Skin epidermis (tissue), 12 donors: ENCODE data around the gene RNU6-8.
A peak's percentile ranks its signal among the peaks of the same experiment; 100 is the strongest.

ENCODE experiments used
- H3K27ac ChIP-seq, 21 experiments: fragments of 200-600 bp; sonication (generic) in 11 of 21; one replicate each; pipeline ENCODE4 v1.5.0; 2020; ENCODE audit warnings: mild to moderate bottlenecking in 3 of 21, inconsistent platforms in 2 of 21, moderate library complexity in 2 of 21
- H3K4me3 ChIP-seq, 7 experiments: fragments of 200-600 bp; sonication (generic) in 2 of 7; one replicate each; pipeline ENCODE4 v1.5.0; 2020; ENCODE audit warnings: inconsistent platforms in 2 of 7, mild to moderate bottlenecking in 2 of 7, moderate library complexity in 1 of 7

Gene RNU6-8

DNA sequence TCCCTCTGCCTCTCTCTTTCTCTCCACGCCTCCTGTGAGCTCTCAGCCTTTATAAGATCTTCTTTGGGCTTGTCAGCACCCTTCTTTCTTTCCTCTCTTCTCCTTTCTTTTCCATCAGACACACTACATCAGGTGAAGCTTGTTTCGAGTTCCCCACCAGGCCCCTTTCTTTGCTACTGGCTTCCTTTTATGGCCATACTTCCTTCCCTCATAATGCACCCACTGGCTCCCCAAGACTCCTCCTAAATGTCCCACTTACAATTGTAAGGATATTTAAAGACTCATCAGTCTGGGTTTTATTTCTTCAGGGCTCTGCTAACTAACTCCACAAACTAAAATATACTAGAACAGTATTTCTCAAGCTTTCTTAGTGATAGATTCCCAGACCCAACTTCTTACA is 3.5 kb upstream of the RNU6-8 start:
- H3K27ac ChIP-seq, result no peak overlapping the region
- no peak overlapping the region for H3K4me3 ChIP-seq

DNA sequence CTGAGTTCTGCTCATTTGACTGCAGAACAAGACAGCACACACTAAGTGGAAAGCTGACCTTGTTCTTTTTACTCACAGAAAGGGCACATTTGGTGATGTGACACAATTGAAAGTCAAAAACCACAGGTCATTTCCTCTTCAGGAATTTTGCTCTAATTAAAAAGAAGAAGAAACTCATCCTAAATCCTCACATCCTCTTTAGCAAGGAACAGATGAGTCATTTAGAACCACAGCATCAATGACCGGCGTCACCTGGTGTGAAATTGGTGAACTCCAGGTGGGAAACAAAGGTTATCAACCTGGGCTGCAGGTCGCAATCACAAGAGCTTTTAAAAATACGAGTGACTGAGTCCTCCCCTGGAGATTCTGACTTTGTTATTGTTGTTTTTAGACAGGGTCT is 2.9 kb upstream of the RNU6-8 start:
- Histone ChIP-seq H3K27ac (no peak overlapping the region), H3K4me3 (no peak overlapping the region)

DNA sequence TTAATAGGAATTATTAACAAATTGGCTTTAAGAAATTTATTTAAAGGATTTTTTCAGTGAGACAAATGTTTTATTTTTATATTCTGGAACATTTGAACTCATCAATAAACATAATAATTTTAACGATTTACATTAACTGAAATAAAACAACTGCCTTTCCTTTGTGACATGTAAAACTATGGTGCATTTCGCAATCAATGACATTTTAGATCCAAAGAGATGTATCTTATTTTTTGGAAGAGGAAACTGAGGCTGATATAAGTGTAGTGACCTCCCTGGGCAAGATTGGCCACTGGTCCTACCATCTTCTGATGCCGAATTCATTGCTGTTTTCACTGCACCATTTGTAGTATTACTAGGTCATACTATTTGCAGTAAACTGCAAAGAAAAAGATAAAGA is 2.5 kb upstream of the RNU6-8 start:
- H3K27ac ChIP-seq, result no peak overlapping the region
- no peak overlapping the region for H3K4me3 ChIP-seq

DNA sequence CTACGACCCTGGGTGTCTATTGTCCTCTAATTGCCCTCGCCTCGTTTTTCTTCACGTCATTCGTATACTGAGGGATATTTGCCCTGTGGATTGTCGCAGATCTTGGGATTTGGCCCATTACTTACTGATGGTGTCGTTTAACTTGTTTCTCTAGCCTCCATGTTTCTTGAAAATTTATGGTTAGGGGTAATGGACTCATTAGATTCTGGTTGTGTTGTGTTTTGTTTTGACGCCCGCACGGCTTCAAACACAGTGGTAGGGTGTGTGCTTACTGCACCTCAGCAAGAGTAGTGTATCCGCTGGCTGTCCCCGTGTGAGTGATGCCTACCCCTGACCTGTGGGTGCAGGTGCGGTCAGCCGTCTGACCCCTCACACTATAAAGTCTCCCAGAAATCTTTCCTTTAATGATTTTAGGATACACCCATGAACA is 874 bp upstream of the RNU6-8 start:
- Histone ChIP-seq H3K4me3 (peak overlapping the region; percentile 33 to 74 (median 56)), H3K27ac (peak overlapping the region in 12 of 21 experiments; percentile 57 to 93 (median 88))

DNA sequence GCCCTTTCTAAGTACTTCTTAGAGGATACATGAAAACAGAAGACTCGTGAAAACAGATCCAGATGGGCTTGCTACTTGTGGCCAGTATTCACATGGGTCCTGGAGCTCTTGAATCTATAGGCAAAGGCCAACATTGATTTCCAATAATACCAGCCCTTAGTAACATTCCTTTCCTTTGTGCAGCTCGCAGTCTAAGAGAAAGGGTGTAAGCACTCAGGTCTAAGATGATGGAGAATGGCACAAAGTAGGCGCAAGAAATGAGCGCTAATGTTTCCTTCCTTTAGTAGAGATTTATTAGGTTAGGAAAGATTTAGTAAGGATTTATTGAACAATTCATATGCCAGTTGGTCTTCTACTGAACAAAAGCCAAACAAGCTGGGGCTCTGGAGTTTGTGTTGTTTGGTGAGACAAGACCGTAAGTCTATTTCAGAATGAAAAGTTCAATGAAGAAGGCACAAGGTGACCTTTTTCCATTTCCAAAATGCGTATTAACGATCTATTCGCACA is 525 bp downstream of the RNU6-8 start:
- Histone ChIP-seq H3K27ac (peak overlapping the region in 12 of 21 experiments; percentile 10 to 93 (median 86)), H3K4me3 (peak overlapping the region; percentile 33 to 74 (median 56))

DNA sequence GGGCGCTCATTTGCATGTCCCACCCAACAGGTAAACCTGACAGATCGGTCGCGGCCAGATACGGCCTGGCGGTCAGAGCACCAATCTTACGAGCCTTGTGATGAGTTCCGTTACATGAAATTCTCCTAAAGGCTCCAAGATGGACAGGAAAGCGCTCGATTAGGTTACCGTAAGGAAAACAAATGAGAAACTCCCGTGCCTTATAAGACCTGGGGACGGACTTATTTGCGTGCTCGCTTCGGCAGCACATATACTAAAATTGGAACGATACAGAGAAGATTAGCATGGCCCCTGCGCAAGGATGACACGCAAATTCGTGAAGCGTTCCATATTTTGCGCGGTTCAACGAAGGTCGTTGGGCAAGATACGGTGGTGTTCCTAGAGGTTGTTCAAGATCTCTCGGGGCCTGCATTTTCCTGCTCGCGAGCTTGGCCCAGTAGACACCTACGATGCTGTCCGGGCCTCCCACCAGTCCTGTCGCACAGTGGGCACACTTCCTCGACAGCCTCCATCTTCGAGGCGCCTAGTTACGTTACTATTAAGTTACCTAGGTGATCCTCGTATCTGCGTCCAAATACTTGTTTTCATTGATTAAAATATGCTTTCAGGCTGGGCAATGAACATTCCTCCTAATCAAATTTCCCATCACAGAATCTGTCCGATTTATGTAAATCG is 1.1 kb downstream of the RNU6-8 start, which contains the start of gene RNU6-7:
Gene RNU6-7, plus strand, starts transcription at position 230 of the 675 bp plus-strand sequence.
- peak within 1 kb of the TSS; percentile 33 to 74 (median 56) for H3K4me3 ChIP-seq
- peak within 1 kb of the TSS in 16 of 21 experiments; percentile 16 to 93 (median 84) for H3K27ac ChIP-seq

DNA sequence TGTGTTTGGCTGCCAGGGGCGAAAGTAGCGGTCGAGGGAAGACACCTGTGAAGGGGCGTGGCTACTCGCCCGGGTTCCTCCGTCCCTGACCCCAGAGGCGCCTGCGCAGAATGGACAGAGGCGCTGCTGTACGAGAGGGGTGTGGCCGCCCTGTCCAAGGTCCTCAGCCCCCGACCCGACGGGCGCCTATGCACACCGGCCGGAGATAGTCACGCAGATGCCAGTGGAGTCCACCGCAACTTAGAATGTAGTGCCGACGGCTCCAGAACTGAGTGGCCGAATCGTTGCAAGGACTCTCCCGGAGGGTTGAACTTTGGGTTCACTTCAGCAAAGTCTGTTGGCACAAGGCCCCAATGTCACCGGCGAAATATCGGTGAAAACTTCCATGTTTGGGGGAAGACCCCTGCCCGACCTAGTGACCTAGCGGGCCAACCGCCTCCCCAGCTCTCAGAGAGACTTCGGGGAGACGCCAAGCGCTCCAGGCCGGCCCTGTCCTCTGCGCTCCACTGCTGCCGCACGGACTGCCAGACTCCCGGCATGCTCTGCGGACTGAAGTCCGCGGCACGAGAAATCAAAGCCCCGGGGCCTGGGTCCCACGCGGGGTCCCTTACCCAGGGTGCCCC is 1.8 kb downstream of the RNU6-8 start:
- Histone ChIP-seq H3K27ac (peak overlapping the region in 15 of 21 experiments; percentile 9 to 91 (median 69)), H3K4me3 (peak overlapping the region; percentile 33 to 74 (median 56))

DNA sequence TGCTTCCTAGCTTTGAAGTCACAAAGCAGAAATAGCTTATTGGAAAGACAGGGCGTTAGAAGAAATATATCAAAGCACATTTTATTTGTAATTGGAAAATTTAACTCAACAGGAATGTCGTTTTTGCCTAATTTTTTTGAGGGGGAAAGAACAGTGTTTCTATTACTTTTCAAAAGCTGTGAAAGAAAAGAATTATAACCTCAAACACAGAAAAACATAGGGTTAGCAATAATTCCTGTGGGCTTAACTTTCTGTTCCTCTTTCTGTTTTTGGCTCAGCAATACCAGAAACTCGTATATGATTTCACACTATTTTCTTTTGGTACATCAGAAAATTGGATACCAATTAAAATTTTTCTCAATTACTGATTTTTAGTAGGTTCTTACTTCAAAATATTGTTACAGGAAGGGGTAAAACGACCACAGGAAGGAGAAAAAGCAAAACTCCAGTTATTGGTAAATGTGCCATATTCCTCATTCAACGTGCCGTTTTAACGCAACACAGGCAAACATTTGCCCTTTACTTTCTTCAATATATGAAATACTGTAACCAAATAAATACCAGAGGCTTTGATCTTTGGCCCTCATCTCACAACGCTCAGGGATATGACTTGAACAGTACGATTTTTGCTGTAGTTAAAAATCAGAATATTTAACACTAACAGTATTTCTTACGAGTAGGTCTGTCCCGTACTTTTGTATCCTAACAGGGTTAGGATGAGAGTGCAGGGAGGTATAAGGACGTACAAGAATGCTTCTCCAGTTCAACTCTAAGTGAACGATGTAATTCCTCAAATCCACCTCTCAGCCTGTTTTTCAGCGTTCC is 2.5 kb downstream of the RNU6-8 start:
- Histone ChIP-seq H3K4me3 (peak overlapping the region; percentile 33 to 74 (median 56)), H3K27ac (peak overlapping the region in 4 of 21 experiments; percentile 41 to 91 (median 79))

DNA sequence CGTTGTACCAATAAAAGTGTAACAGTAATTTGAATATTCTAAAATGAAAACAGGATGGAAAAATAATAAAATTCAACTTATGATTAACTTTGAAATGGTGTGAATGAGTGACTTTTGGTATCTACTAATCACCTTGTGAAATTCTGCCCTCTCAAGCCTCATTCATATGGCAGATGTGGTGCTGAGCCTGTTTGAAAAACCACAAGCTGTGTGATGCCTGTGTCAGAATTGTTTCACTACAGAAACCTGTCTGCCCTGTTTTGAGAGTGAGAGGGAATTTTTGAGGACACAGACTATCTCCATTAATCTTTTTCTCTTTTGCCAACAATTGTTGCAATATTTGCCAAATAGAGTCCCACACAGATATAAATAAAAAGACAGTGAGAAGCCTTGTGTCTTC is 5.2 kb downstream of the RNU6-8 start:
- Histone ChIP-seq H3K4me3 (no peak overlapping the region), H3K27ac (no peak overlapping the region)

DNA sequence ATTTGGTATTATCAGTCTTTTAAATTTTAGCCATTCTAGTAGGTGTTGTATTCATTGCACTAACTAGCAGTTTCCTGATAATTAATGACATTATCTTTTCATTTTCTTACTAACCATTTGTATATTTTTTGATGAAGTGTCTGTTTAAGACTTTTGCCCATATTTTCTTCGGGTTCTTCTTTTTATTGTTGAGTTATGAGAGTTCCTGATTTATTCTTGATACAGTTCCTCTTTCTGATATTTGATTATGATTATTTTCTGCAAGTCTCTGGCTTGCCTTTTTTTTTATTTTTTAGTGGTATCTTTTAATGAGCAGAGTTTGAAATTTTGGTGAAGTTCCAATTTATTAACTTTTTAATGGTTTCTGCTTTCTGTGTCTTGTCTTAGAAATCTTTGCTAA is 7.4 kb downstream of the RNU6-8 start:
- H3K27ac ChIP-seq, result no peak overlapping the region
- H3K4me3 ChIP-seq, result no peak overlapping the region

DNA sequence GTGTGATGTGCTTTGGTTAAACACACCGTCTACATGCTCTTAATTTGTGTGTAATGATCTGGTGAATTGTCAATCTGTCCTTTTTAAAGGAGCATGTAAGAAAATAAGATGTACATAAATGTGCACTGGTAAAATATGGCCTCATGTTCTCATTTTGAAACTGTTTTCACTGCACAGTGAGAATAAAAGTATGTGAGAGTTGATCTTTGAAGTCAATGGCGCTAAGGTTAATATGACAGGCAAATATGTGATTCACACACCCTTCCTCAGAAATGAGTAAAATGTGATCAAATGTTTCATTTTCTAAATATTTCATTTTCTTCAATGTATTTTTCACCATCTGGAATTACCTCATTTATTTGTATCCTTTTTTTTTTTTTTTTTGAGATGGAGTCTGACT is 9.5 kb downstream of the RNU6-8 start:
- no peak overlapping the region for H3K4me3 ChIP-seq
- H3K27ac ChIP-seq, result no peak overlapping the region

DNA sequence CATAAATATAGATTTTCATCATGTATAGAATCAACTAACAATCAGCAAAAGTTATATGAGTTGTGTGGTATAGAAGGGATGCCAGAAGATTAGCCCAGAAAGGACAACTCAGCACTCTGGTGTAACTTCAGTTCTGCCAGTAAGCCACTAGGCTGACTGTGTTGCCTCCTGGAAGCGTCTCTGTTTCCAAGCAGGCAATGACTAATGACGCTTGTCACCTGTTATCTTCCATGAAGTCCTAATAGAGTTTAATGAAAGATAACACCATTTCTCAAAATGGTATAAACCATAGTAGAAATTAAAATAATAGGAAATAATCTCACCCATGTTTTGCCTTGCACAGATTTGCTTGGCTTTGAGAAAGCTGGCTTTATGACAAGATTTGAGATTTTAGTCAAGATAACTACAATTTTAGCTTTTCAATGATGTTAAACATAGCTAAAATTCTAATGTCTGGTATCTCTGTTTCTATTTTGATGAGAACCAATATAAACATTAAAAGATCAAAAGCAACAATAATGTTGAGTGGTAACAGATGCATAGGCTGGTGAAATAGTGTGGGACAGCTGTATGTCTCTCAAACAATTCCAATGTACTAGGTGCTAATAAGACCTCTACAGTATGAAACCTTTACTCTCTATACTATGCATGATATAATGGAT is 10.2 kb downstream of the RNU6-8 start:
- no peak overlapping the region for H3K4me3 ChIP-seq

DNA sequence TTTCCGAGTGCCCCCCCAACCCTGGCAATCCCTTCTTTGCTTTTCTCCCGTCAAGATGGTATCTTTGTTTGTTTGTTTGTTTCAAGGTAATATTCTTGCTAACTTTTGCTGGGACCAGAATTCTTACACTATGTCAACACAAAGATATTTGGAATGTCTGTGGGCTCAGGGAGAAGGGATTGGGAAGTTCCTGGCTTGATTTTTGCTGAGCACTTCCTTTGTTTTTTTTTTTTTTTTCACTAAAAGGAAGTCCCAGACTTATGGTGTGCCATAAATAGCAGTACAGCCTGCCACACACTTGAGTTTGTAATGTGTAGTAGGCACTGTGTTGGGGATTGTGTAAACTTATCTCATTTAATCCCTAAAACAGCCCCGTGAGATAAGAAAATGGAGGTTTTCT is 12.4 kb downstream of the RNU6-8 start:
- H3K4me3 ChIP-seq, result no peak overlapping the region
- no peak overlapping the region for H3K27ac ChIP-seq

More for the DNA sequence above, 10.2 kb downstream of the RNU6-8 start:
- no peak overlapping the region for H3K27ac ChIP-seq

DNA sequence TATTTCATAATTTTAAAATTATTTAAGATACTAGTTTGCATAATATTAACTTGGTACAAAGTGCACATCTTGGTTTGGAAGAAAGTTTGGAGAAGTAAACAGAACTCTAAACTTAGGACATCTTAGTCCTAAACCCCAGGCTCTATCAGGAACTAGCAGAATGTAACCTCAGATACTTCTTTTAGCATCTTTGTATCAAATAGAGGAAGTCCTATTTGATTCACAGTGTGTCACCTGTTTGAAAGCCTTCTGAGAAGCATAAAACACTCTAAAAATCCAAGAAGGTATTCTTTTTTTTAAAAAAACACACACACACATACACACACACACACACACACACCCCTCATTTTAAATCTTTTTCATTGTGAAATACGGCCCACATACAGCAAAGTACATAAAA is 13.3 kb downstream of the RNU6-8 start:
- no peak overlapping the region for H3K4me3 ChIP-seq
- no peak overlapping the region for H3K27ac ChIP-seq

DNA sequence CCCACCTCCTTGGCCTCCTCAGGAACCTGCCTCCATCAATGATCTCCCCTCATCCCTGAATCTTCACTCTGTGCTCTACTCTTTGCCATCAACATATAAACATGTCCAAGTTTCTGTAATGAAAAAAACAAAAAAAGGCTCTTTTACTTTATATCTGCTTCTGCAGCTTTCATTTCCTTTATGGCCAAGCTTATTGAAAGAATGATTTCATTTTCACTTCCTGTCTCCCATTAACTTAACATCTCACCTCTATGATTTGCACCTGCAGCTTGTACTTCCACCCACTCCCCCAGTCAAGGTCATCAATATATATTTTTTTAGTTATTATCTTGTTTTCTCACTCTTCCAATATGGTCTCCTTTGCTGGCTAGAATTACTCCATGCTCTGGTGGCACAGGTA is 16.8 kb downstream of the RNU6-8 start:
- no peak overlapping the region for H3K27ac ChIP-seq
- no peak overlapping the region for H3K4me3 ChIP-seq

DNA sequence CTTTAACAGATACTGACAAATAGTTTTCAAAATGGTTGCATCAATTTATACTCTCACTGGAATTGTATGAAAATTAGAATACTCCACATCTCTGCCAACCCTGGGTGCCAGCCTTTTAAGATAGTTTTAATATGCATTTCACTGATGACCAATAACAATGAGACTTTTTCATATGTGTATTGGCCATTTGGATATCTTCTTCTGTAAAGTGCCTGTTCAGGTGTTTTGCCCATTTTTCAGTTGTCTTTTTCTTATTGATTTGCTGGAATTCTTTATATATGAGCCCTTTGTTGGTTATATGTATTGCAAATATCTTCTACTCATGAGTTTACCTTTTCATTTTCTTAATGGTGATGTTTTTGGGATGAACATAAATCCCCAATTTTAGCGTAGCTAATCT is 18.0 kb downstream of the RNU6-8 start:
- H3K4me3 ChIP-seq, result no peak overlapping the region
- no peak overlapping the region for H3K27ac ChIP-seq

DNA sequence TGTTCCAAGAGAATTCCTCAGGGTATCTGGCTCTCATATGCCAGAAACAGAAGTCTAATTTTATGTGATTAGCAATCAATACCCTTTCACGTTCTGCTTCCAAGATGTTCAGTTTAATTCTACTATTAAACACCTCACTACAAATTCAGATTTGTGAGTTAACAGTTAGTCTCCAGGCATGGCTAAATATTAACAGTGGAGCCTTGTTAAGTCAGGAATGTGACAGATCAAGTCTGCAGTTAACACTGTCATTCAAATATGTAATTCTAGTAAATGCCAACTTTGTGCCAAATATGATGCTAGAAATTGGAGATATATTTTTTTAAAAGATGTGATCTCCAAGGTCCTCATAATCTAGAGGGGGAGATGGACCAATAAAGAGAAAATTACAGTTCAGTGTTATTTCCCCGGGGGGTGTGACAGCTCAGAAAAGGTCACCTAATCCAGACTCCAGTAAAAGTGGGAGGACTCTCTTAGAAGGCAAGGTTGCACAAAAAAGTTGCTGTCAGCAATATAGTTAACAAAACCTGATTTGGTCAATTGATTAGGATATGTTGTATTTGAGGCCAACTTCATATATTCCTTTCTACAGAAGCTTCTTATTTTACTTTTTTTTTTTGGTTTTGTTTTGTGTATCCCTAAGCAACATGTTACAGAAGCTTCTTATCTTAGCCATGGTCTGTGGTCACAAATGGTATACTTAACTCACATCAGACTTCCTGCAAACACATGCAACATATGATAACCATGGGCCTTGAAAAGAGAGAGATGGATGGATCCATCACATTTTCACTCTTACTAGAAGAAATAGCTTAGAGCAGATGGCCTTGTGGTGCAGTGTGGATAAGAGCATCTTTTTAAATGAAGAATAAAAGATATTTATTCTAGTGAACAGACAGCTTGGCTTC is 19.7 kb downstream of the RNU6-8 start:
- no peak overlapping the region for H3K4me3 ChIP-seq
- no peak overlapping the region for H3K27ac ChIP-seq

DNA sequence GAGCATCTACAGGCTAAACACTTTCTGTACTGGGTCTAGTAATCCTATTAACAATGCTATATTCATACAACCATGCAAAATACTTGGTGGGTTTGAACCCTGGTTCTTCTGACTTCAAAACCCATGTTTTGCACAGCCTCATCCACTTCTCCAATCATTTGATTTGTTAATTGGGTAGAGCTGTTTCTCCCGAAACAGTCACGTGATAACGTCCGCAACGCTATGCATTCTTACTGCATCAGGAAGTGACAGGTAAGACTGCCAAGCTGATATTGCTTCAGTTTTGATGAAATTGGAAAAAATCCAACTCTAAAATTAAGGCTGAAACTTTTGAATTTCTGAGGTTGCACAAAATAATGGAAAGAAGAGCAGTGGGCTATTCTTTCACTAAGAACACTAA is 31.6 kb downstream of the RNU6-8 start:
- H3K4me3 ChIP-seq, result no peak overlapping the region
- H3K27ac ChIP-seq, result no peak overlapping the region

DNA sequence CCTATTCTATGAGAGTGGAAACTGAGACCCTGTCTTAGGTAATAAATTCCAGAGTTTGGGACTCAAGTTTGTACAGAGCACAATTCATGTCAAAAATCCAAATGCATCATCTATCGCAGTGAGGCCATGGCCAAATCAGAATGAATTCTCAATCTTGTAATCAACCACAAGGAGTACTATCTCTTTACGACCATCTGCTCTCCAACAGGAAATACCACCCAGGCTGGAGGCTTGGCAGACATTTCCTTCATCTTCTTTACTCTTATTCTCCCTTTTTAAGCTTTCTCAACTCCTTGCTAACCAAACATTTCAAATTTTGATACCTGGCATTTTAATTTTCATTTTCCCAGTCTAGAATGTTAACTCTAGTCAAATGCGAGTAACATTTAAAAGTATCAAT is 33.9 kb downstream of the RNU6-8 start:
- no peak overlapping the region for H3K27ac ChIP-seq
- H3K4me3 ChIP-seq, result no peak overlapping the region
